ENCODE data around the gene EFNA2. TPM values are rescaled to one million over a fixed set of nuclear protein-coding genes. Genes with fewer than 3 reads are reported as not detected.

EFNA2 gene
- total RNA-seq, 1 experiment from 2014 or later, result 2.8 TPM

- Histone ChIP-seq H3K27me3 (no peaks in the 10 kb centered on the region), H3K27ac (peak overlapping the region; percentile 72), H3K36me3 (peaks cover 36% of the 10 kb centered on the region), H3K9me3 (replicated peaks) (no peaks in the 10 kb centered on the region), H3K4me1 (peaks cover 12% of the 10 kb centered on the region), H3K4me3 (peak overlapping the region; percentile 66)
- DNase-seq, result no peak
Measured at GRCh38 chr19:1270213-1270853, 15.3 kb upstream of the EFNA2 start.

- H3K9me3 ChIP-seq (replicated peaks), result no peaks in the 10 kb centered on the region
- H3K36me3 ChIP-seq, result peaks cover 36% of the 10 kb centered on the region
- no peak for DNase-seq
- H3K27me3 ChIP-seq, result no peaks in the 10 kb centered on the region
- no peak overlapping the region for H3K4me3 ChIP-seq
- no peak overlapping the region for H3K27ac ChIP-seq
- H3K4me1 ChIP-seq, result peaks cover 9% of the 10 kb centered on the region; the same call in 1 of the 2 replicates
Measured at GRCh38 chr19:1270854-1271527, 14.7 kb upstream of the EFNA2 start.

GRCh38 chr19:1271528-1272422, 13.9 kb upstream of the EFNA2 start:
- DNase-seq, result no peak
- Histone ChIP-seq H3K27ac (no peak overlapping the region), H3K4me3 (no peak overlapping the region), H3K27me3 (no peaks in the 10 kb centered on the region), H3K9me3 (replicated peaks) (no peaks in the 10 kb centered on the region), H3K4me1 (peaks cover 6% of the 10 kb centered on the region; the same call in 1 of the 2 replicates), H3K36me3 (peaks cover 36% of the 10 kb centered on the region)

GRCh38 chr19:1272423-1273262, 13.0 kb upstream of the EFNA2 start:
- Histone ChIP-seq H3K4me1 (peaks cover 6% of the 10 kb centered on the region; the same call in 1 of the 2 replicates), H3K36me3 (peaks cover 36% of the 10 kb centered on the region), H3K4me3 (no peak overlapping the region), H3K9me3 (replicated peaks) (no peaks in the 10 kb centered on the region), H3K27me3 (no peaks in the 10 kb centered on the region), H3K27ac (no peak overlapping the region)
- DNase-seq, result no peak

GRCh38 chr19:1273263-1274041, 12.2 kb upstream of the EFNA2 start:
- H3K36me3 ChIP-seq, result peaks cover 36% of the 10 kb centered on the region
- H3K4me1 ChIP-seq, result peaks cover 4% of the 10 kb centered on the region; the same call in 1 of the 2 replicates
- H3K27me3 ChIP-seq, result no peaks in the 10 kb centered on the region
- DNase-seq, result no peak
- no peak overlapping the region for H3K4me3 ChIP-seq
- H3K9me3 ChIP-seq (replicated peaks), result no peaks in the 10 kb centered on the region
- H3K27ac ChIP-seq, result no peak overlapping the region

GRCh38 chr19:1274081-1274851, 11.4 kb upstream of the EFNA2 start:
- no peak overlapping the region for H3K27ac ChIP-seq
- H3K36me3 ChIP-seq, result peaks cover 40% of the 10 kb centered on the region
- H3K9me3 ChIP-seq (replicated peaks), result no peaks in the 10 kb centered on the region
- no peak for DNase-seq
- H3K4me1 ChIP-seq, result no peaks in the 10 kb centered on the region
- no peak overlapping the region for H3K4me3 ChIP-seq
- H3K27me3 ChIP-seq, result no peaks in the 10 kb centered on the region

GRCh38 chr19:1274852-1275259, 10.8 kb upstream of the EFNA2 start:
- Histone ChIP-seq H3K4me3 (peak overlapping the region; percentile 72), H3K9me3 (replicated peaks) (no peaks in the 10 kb centered on the region), H3K27ac (peak overlapping the region; percentile 20; the same call in 1 of the 2 replicates), H3K4me1 (no peaks in the 10 kb centered on the region), H3K27me3 (no peaks in the 10 kb centered on the region), H3K36me3 (peaks cover 43% of the 10 kb centered on the region)
- no peak for DNase-seq

- H3K36me3 ChIP-seq, result peaks cover 41% of the 10 kb centered on the region
- peak; percentile 96 for DNase-seq
- no peaks in the 10 kb centered on the region for H3K4me1 ChIP-seq
- peak within 1 kb of the TSS; percentile 72 for H3K27ac ChIP-seq
- no peaks in the 10 kb centered on the region for H3K27me3 ChIP-seq
- H3K9me3 ChIP-seq (replicated peaks), result no peaks in the 10 kb centered on the region
- peak within 1 kb of the TSS; percentile 72 for H3K4me3 ChIP-seq
Measured at GRCh38 chr19:1275260-1275975, 10.3 kb upstream of the EFNA2 start, which contains the start of gene FAM174C. Gene FAM174C (plus strand): TSS chr19:1275530. CDS start chr19:1275550, 20 bp downstream.

- H3K4me3 ChIP-seq, result peak overlapping the region; percentile 72
- H3K9me3 ChIP-seq (replicated peaks), result no peaks in the 10 kb centered on the region
- H3K27ac ChIP-seq, result peak overlapping the region; percentile 72
- DNase-seq, result no peak
- H3K27me3 ChIP-seq, result no peaks in the 10 kb centered on the region
- H3K36me3 ChIP-seq, result peaks cover 34% of the 10 kb centered on the region
- no peaks in the 10 kb centered on the region for H3K4me1 ChIP-seq
Measured at GRCh38 chr19:1275976-1276627, 9.6 kb upstream of the EFNA2 start.

- H3K4me1 ChIP-seq, result no peaks in the 10 kb centered on the region
- H3K36me3 ChIP-seq, result peaks cover 32% of the 10 kb centered on the region
- no peak overlapping the region for H3K27ac ChIP-seq
- no peaks in the 10 kb centered on the region for H3K9me3 ChIP-seq (replicated peaks)
- peak overlapping the region; percentile 72 for H3K4me3 ChIP-seq
- DNase-seq, result no peak
- H3K27me3 ChIP-seq, result no peaks in the 10 kb centered on the region
Measured at GRCh38 chr19:1276628-1277022, 9.0 kb upstream of the EFNA2 start.

GRCh38 chr19:1277061-1277460, 8.6 kb upstream of the EFNA2 start:
- no peaks in the 10 kb centered on the region for H3K4me1 ChIP-seq
- no peak for DNase-seq
- H3K36me3 ChIP-seq, result peaks cover 30% of the 10 kb centered on the region
- H3K27ac ChIP-seq, result no peak overlapping the region
- H3K9me3 ChIP-seq (replicated peaks), result no peaks in the 10 kb centered on the region
- no peaks in the 10 kb centered on the region for H3K27me3 ChIP-seq
- no peak overlapping the region for H3K4me3 ChIP-seq

GRCh38 chr19:1278074-1278473, 7.6 kb upstream of the EFNA2 start:
- H3K27ac ChIP-seq, result no peak overlapping the region
- H3K4me1 ChIP-seq, result no peaks in the 10 kb centered on the region
- no peak overlapping the region for H3K4me3 ChIP-seq
- H3K27me3 ChIP-seq, result peaks cover 4% of the 10 kb centered on the region
- H3K9me3 ChIP-seq (replicated peaks), result no peaks in the 10 kb centered on the region
- peaks cover 27% of the 10 kb centered on the region for H3K36me3 ChIP-seq
- DNase-seq, result no peak

Data from SJCRH30 (cell line).